Peyer's patch (tissue), 4 donors: ENCODE data around the gene DVL2.

Experiments used
- POLR2A ChIP-seq, 2 donors: fragments of 450-650 bp; IDR thresholded peaks; one replicate each; pipeline ENCODE4 v1.5.1; 2017; ENCODE audit warnings: antibody characterized with exemption in 2 of 2, mild to moderate bottlenecking in 2 of 2, moderate library complexity in 2 of 2
- TF ChIP-seq, protein P1 (sequence below), 6 experiments: fragments of 450-650 bp in 4 of 6; fragments of 200-600 bp in 2 of 6; sonication (generic) in 1 of 6; IDR thresholded peaks; one replicate each; pipeline ENCODE4 v1.5.1; 2017 to 2019; ENCODE audit warnings: antibody characterized with exemption in 6 of 6, mild to moderate bottlenecking in 3 of 6, moderate library complexity in 1 of 6

DNA sequence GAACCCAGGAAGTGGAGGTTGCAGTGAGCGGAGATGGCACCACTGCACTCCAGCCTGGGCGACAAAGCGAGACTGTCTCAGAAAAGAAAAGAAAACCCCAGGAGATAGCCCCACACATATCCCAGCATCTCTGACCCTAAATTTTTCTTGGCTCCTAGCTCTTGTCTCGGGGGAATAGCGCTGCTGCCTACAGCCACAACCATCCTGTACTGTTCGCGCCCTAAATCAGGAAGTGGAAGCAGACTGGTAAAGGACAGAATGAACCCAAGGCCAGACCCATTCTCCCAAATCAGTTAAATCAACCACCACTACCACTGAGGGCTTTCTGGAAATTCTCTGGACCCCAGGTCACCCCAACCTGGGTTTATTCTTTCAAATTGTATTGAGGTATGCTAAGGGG is 15.5 kb upstream of the DVL2 start:
- TF ChIP-seq, protein P1, sequence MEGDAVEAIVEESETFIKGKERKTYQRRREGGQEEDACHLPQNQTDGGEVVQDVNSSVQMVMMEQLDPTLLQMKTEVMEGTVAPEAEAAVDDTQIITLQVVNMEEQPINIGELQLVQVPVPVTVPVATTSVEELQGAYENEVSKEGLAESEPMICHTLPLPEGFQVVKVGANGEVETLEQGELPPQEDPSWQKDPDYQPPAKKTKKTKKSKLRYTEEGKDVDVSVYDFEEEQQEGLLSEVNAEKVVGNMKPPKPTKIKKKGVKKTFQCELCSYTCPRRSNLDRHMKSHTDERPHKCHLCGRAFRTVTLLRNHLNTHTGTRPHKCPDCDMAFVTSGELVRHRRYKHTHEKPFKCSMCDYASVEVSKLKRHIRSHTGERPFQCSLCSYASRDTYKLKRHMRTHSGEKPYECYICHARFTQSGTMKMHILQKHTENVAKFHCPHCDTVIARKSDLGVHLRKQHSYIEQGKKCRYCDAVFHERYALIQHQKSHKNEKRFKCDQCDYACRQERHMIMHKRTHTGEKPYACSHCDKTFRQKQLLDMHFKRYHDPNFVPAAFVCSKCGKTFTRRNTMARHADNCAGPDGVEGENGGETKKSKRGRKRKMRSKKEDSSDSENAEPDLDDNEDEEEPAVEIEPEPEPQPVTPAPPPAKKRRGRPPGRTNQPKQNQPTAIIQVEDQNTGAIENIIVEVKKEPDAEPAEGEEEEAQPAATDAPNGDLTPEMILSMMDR (IDR thresholded peaks at IDR 0.05), result no peak
- no peak for TF ChIP-seq POLR2A (IDR thresholded peaks at IDR 0.05)
